ENCODE measurements around the gene TPBGL.

DNA sequence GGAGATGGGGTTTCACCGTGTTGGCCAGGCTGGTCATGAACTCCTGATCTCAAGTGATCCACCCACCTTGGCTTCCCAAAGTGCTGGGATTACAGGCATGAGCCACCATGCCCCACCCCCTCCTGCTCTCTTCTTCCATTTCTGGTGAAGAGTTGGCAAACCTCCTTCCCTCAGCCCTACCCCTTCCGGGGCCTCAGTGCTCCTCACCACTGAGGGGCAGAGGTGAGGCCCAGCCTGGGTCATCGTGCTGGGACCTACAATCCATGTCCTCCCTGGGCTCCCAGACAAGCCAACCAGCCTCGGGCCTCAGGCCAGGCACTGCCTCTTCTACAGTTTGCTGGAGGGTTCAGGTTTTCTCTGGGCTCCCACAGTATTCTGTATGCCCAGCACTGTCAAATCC lies 14.8 kb upstream of the TPBGL start:
- TF ChIP-seq, protein P1, sequence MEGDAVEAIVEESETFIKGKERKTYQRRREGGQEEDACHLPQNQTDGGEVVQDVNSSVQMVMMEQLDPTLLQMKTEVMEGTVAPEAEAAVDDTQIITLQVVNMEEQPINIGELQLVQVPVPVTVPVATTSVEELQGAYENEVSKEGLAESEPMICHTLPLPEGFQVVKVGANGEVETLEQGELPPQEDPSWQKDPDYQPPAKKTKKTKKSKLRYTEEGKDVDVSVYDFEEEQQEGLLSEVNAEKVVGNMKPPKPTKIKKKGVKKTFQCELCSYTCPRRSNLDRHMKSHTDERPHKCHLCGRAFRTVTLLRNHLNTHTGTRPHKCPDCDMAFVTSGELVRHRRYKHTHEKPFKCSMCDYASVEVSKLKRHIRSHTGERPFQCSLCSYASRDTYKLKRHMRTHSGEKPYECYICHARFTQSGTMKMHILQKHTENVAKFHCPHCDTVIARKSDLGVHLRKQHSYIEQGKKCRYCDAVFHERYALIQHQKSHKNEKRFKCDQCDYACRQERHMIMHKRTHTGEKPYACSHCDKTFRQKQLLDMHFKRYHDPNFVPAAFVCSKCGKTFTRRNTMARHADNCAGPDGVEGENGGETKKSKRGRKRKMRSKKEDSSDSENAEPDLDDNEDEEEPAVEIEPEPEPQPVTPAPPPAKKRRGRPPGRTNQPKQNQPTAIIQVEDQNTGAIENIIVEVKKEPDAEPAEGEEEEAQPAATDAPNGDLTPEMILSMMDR (conservative IDR thresholded peaks at IDR 0.05), result no peak
- no peak for TF ChIP-seq EZH2 (IDR thresholded peaks at IDR 0.05; ENCODE audit: low read depth)

All from PC-9 (cell line).